H9 (cell line): ENCODE data around the gene TCF4. TPM values are rescaled to one million over a fixed set of nuclear protein-coding genes. Genes with fewer than 3 reads are reported as not detected.

ENCODE experiments used
- DNase-seq: peaks from one replicate; pipeline ENCODE4 v3.0.0-alpha.2; 2017
- H2AFZ ChIP-seq: one replicate; pipeline ENCODE4 v1.6.1; 2013; ENCODE audit warnings: mild to moderate bottlenecking, low read length, control low read depth, moderate library complexity
- H2AK5ac ChIP-seq: 2 replicates; pipeline ENCODE4 v1.6.1; 2013; ENCODE audit warnings: low read length, control low read depth, mixed read lengths; ENCODE audit not compliant: insufficient read length
- H2BK120ac ChIP-seq: one replicate; pipeline ENCODE4 v1.6.1; 2013; ENCODE audit warnings: low read depth, mild to moderate bottlenecking, low read length, control low read depth, inconsistent platforms; ENCODE audit not compliant: poor library complexity, severe bottlenecking
- H2BK12ac ChIP-seq: 2 replicates; pipeline ENCODE4 v1.6.1; 2013; ENCODE audit warnings: low read length, control low read depth, mixed read lengths, low read depth; ENCODE audit not compliant: insufficient read length
- H2BK15ac ChIP-seq: 2 replicates; pipeline ENCODE4 v1.6.1; 2013; ENCODE audit warnings: low read depth, low read length, control low read depth
- H2BK20ac ChIP-seq: one replicate; pipeline ENCODE4 v1.6.1; 2013; ENCODE audit warnings: low read depth, mild to moderate bottlenecking, low read length, control low read depth, inconsistent platforms; ENCODE audit not compliant: poor library complexity, severe bottlenecking
- H2BK5ac ChIP-seq: 2 replicates; pipeline ENCODE4 v1.6.1; 2013; ENCODE audit warnings: low read length, control low read depth, mixed read lengths; ENCODE audit not compliant: insufficient read length
- H3K14ac ChIP-seq: 2 replicates; pipeline ENCODE4 v1.6.1; 2013; ENCODE audit warnings: low read length, control low read depth; ENCODE audit not compliant: insufficient read depth
- H3K18ac ChIP-seq: 2 replicates; pipeline ENCODE4 v1.6.1; 2013; ENCODE audit warnings: low read depth, mild to moderate bottlenecking, mixed read lengths, low read length, control low read depth; ENCODE audit not compliant: insufficient read length
- H3K23ac ChIP-seq: 2 replicates; pipeline ENCODE4 v1.6.1; 2013; ENCODE audit warnings: low read length, control low read depth, mixed read lengths, low read depth; ENCODE audit not compliant: insufficient read length
- H3K23me2 ChIP-seq: 2 replicates; pipeline ENCODE4 v1.6.1; 2013; ENCODE audit warnings: low read depth, mild to moderate bottlenecking, mixed read lengths, low read length, control low read depth; ENCODE audit not compliant: insufficient read length, poor library complexity, severe bottlenecking
- H3K27ac ChIP-seq: 2 replicates; pipeline ENCODE4 v1.5.1; 2013; ENCODE audit warnings: low read length, control low read depth, mixed read lengths, low read depth; ENCODE audit not compliant: insufficient read length
- H3K27me3 ChIP-seq: 2 replicates; pipeline ENCODE4 v1.6.1; 2013; ENCODE audit warnings: low read length, control low read depth, inconsistent platforms; ENCODE audit not compliant: insufficient read depth
- H3K4ac ChIP-seq: 2 replicates; pipeline ENCODE4 v1.6.1; 2013; ENCODE audit warnings: low read depth, mild to moderate bottlenecking, control low read depth, inconsistent platforms, low read length, moderate library complexity
- H3K4me1 ChIP-seq: 2 replicates; pipeline ENCODE4 v1.6.1; 2013; ENCODE audit warnings: low read length, control low read depth, inconsistent platforms; ENCODE audit not compliant: insufficient read depth
- H3K4me2 ChIP-seq: 2 replicates; pipeline ENCODE4 v1.6.1; 2013; ENCODE audit warnings: low read length, control low read depth, mixed read lengths; ENCODE audit not compliant: insufficient read length, insufficient read depth
- H3K56ac ChIP-seq: 2 replicates; pipeline ENCODE4 v1.6.1; 2013; ENCODE audit warnings: low read depth, mild to moderate bottlenecking, mixed read lengths, low read length, control low read depth; ENCODE audit not compliant: insufficient read length
- H3K79me1 ChIP-seq: 2 replicates; pipeline ENCODE4 v1.6.1; 2013; ENCODE audit warnings: low read depth, mild to moderate bottlenecking, moderate library complexity, low read length, control low read depth, inconsistent platforms; ENCODE audit not compliant: insufficient read depth, poor library complexity, severe bottlenecking
- H3K79me2 ChIP-seq: 2 replicates; pipeline ENCODE4 v1.6.1; 2013; ENCODE audit warnings: low read length, control low read depth, inconsistent platforms; ENCODE audit not compliant: insufficient read depth
- H3K9ac ChIP-seq: 2 replicates; pipeline ENCODE4 v1.6.1; 2013; ENCODE audit warnings: low read length, control low read depth, mixed read lengths; ENCODE audit not compliant: insufficient read length; ENCODE audit errors: extremely low read depth
- H3K9me3 ChIP-seq: one replicate; pipeline ENCODE4 v1.6.1; 2013; ENCODE audit warnings: low read depth, low read length, inconsistent platforms; ENCODE audit not compliant: control insufficient read depth
- H3T11ph ChIP-seq: one replicate; pipeline ENCODE4 v1.6.1; 2013; ENCODE audit warnings: mild to moderate bottlenecking, low read length, control low read depth, inconsistent platforms
- H4K20me1 ChIP-seq: one replicate; pipeline ENCODE4 v1.6.1; 2013; ENCODE audit not compliant: control insufficient read depth, insufficient read length, insufficient read depth
- H4K5ac ChIP-seq: 2 replicates; pipeline ENCODE4 v1.6.1; 2013; ENCODE audit warnings: low read depth, mild to moderate bottlenecking, mixed read lengths, low read length, control low read depth; ENCODE audit not compliant: insufficient read length
- H4K8ac ChIP-seq: replicated peaks from 2 replicates; pipeline ENCODE4 v1.6.1; 2013; ENCODE audit warnings: low read length, control low read depth, mixed read lengths, low read depth; ENCODE audit not compliant: insufficient read length
- H4K91ac ChIP-seq: 2 replicates; pipeline ENCODE4 v1.6.1; 2013; ENCODE audit warnings: low read depth, mild to moderate bottlenecking, moderate library complexity, mixed read lengths, low read length, control low read depth; ENCODE audit not compliant: insufficient read length
- H3K27ac Mint-ChIP-seq, 3 experiments: 2 replicates in 2 of 3; 3 replicates in 1 of 3; pipeline ENCODE4 v1.8.0; 2020 to 2021; ENCODE audit warnings: mixed read lengths in 3 of 3, mild to moderate bottlenecking in 1 of 3, moderate library complexity in 1 of 3
- H3K27me3 Mint-ChIP-seq: 2 replicates; pipeline ENCODE4 v1.8.0; 2021; ENCODE audit warnings: low read depth, mild to moderate bottlenecking, moderate library complexity, mixed read lengths
- H3K36me3 Mint-ChIP-seq, 3 experiments: 2 replicates in 2 of 3; 3 replicates in 1 of 3; pipeline ENCODE4 v1.8.0; 2020 to 2021; ENCODE audit warnings: low read depth in 3 of 3, mixed read lengths in 3 of 3; ENCODE audit not compliant: insufficient read depth in 1 of 3
- H3K4me1 Mint-ChIP-seq, 2 experiments: 2 replicates each; pipeline ENCODE4 v1.8.0; 2020; ENCODE audit warnings: mixed read lengths in 2 of 2
- H3K4me3 Mint-ChIP-seq, 2 experiments: 2 replicates in 1 of 2; 3 replicates in 1 of 2; pipeline ENCODE4 v1.8.0; 2020 to 2021; ENCODE audit warnings: mild to moderate bottlenecking in 2 of 2, mixed read lengths in 2 of 2, moderate library complexity in 1 of 2
- H3K9me3 Mint-ChIP-seq, 2 experiments: 2 replicates in 1 of 2; 3 replicates in 1 of 2; pipeline ENCODE4 v1.8.0; 2020; ENCODE audit warnings: mild to moderate bottlenecking in 2 of 2, mixed read lengths in 2 of 2, moderate library complexity in 1 of 2
- CTCF ChIP-seq: fragments of 200-600 bp; sonication (generic); conservative IDR thresholded peaks from 3 replicates; pipeline ENCODE4 v1.8.0; 2021; ENCODE audit warnings: antibody characterized with exemption, mild to moderate bottlenecking
- WGBS: extraction: QIAGEN DNeasy Blood & Tissue Kit; methylation state at CpG from one replicate; pipeline ENCODE4 v1.1.7; 2013; ENCODE audit warnings: missing lambda C conversion rate, low lambda C conversion rate, mixed read lengths; ENCODE audit not compliant: insufficient read length; ENCODE audit errors: extremely low coverage; 5-methylcytosine and 5-hydroxymethylcytosine counted together
- total RNA-seq: library from RNA; stranded (reverse); gene quantifications from 2 replicates; pipeline ENCODE4 v1.2.1, GENCODE V29; 2021

TCF4 gene
- total RNA-seq, 1 experiment from 2014 or later: 99.4 TPM

GRCh38 chr18:55623626-55624025 is 35.6 kb upstream of the TCF4 start:
- Mint-ChIP-seq H3K27ac (no peak overlapping the region), H3K4me1 (no peaks in the 10 kb centered on the region), H3K36me3 (peaks cover 0 to under 1% (median 0%) of the 10 kb centered on the region in 3 experiments; a peak in 1 of 7 replicates), H3K27me3 (no peaks in the 10 kb centered on the region), H3K4me3 (no peak overlapping the region), H3K9me3 (peaks cover 2 to 3% of the 10 kb centered on the region in 2 experiments; a peak in 2 of 5 replicates)
- no peak overlapping the region for H2BK15ac ChIP-seq
- H3K4ac ChIP-seq: no peak overlapping the region
- no peak overlapping the region for H2AFZ ChIP-seq
- H2BK5ac ChIP-seq: no peak overlapping the region
- H3K56ac ChIP-seq: no peak overlapping the region
- H2BK12ac ChIP-seq: no peak overlapping the region
- H3K9me3 ChIP-seq: no peaks in the 10 kb centered on the region
- 100% methylated on average over 1 of the region's 3 CpGs for WGBS
- no peaks in the 10 kb centered on the region for H3K79me1 ChIP-seq
- H2BK20ac ChIP-seq: no peak overlapping the region
- H3K4me1 ChIP-seq: no peaks in the 10 kb centered on the region
- no peak overlapping the region for H4K5ac ChIP-seq
- TF ChIP-seq CTCF: no peak
- no peaks in the 10 kb centered on the region for H3K79me2 ChIP-seq
- H4K91ac ChIP-seq: no peak overlapping the region
- H3K27ac ChIP-seq: no peak overlapping the region
- H3K23me2 ChIP-seq: no peaks in the 10 kb centered on the region
- H3K27me3 ChIP-seq: no peaks in the 10 kb centered on the region
- no peak overlapping the region for H2AK5ac ChIP-seq
- H2BK120ac ChIP-seq: no peak overlapping the region
- no peak overlapping the region for H3K4me2 ChIP-seq
- H4K20me1 ChIP-seq: no peaks in the 10 kb centered on the region
- H3K14ac ChIP-seq: no peak overlapping the region
- no peak overlapping the region for H3K9ac ChIP-seq
- no peak overlapping the region for H3K23ac ChIP-seq
- no peak overlapping the region for H3T11ph ChIP-seq
- no peak overlapping the region for H4K8ac ChIP-seq
- no peak overlapping the region for H3K18ac ChIP-seq
- no peak for DNase-seq
